RPMI8226 (cell line): Measurements from ENCODE around the gene RSPO4.
A peak's percentile ranks its signal among the peaks of the same experiment; 100 is the strongest.

Source experiments
- DNase-seq: peaks from one replicate; pipeline ENCODE4 v3.0.0-alpha.2; 2015

Gene RSPO4

DNA sequence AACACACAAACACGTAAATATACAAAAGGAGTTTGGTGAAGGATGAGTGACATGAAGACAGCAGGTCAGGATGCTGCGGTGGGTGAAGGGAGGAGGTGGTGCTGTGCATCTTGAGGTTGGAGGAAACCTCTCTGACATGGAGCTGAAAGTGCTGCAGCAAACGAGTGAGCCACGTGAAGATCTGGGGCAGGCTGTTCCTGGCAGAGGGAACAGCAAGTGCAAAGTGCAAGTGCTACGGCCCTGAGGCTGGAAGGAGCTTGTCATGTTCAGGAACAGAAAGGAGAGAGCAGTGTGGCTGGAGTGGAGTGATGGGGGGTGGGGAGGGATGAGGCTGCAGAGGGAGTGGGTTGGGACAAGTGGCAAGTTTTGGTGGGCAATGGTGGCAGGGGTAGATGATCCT, 61.2 kb downstream of the RSPO4 start:
- no peak for DNase-seq

DNA sequence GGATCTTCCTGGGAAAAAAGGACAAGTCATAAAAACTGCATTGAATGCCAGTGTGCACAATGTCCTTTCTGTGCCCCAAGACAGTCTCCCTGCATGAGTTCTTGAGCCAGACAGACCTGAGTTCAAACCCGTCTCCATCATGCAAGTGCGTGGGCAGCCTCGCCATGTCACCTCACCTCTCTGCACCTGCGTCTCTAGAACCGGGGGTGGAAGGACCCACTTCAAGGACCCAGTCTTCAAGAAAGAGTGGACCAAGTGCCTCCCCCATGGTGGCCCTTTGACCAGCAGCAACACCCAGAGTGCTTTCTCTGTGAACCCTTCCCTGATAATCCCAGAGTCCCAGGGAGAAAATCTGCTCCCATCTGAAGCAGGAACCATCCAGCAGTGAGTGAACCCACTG, 62.5 kb downstream of the RSPO4 start:
- DNase-seq, result no peak

DNA sequence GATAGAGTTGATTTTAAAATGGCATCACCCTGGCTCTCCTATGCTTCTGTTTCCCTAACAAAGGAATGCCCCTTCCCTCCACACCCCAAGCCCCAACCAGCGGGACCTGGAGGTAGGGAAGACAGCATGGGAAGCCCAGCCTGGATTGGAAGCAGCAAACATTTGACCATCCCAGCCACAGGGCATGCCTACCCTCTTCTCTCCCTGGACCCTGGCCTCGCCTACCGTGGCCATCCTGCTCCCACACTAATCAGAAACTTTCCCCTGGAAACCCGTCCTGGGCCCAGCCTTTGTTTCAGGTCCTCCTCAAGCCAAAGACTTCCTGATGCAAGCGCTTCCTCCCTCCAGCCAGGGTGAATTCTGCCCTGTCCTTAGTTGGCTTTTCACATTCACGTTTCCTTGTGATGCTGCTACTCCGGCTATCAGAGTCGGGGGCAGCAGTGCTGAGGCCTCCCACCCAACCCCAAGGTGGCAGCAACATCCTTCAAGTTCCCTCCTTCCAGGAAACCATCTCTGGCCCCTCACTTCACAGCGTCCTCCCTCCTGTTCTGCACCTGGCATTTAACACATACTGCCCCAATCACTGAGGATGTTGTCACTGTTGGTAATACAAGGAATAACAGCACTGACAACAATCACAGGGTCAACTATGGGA, 67.8 kb downstream of the RSPO4 start:
- DNase-seq, result no peak

DNA sequence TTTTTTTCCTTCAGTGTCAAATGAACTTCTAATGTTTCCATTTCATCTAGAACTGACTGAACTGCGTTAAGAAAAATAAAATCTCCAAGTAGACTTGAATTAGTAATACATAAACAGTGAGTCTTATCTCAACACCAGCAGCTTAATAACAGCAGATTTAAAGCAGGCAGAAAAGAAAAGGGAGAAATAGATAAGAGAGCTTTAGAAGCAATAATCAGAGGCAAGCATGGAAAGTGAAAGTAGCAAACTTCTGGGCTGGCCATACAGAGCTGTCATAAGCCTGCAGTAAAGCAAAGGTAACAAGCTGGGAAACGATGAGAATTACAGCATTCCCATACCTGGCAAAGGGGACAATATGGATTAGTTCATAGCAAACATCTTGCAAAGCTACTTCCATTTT, 69.1 kb downstream of the RSPO4 start:
- no peak for DNase-seq

GRCh38 chr20:931401-931800, 70.7 kb downstream of the RSPO4 start:
- peak; percentile 23 for DNase-seq

GRCh38 chr20:926670-927069, 75.4 kb downstream of the RSPO4 start:
- DNase-seq, result no peak

GRCh38 chr20:925516-925915, 76.6 kb downstream of the RSPO4 start:
- DNase-seq, result no peak

GRCh38 chr20:924639-925038, 77.5 kb downstream of the RSPO4 start:
- no peak for DNase-seq

GRCh38 chr20:922781-923180, 79.3 kb downstream of the RSPO4 start:
- no peak for DNase-seq

GRCh38 chr20:921068-921467, 81.0 kb downstream of the RSPO4 start:
- no peak for DNase-seq

- DNase-seq, result no peak
Observed at GRCh38 chr20:920311-920710, 81.8 kb downstream of the RSPO4 start.

DNA sequence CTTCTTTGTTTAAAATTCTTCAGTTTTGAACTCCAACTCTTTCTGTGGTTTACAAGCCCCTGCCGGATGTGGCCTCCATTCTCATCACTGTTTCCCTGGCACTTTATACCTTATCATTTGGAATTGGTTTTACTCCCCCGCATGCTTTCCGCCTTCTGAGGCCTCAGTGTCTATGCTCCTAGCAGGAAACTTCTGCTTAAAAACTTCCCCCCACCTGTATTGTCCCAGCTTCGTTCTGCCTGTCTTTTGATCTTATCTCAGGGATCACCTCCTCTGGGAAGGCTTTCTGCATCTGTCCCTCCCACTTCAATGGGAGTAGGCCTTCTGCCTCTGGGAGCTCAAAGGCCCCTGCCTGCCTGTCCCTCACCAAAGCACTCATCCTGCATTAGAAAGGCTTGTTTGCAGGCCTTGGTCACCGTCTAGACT, 82.6 kb downstream of the RSPO4 start:
- DNase-seq, result no peak

GRCh38 chr20:917416-917815, 84.7 kb downstream of the RSPO4 start:
- DNase-seq, result no peak

DNA sequence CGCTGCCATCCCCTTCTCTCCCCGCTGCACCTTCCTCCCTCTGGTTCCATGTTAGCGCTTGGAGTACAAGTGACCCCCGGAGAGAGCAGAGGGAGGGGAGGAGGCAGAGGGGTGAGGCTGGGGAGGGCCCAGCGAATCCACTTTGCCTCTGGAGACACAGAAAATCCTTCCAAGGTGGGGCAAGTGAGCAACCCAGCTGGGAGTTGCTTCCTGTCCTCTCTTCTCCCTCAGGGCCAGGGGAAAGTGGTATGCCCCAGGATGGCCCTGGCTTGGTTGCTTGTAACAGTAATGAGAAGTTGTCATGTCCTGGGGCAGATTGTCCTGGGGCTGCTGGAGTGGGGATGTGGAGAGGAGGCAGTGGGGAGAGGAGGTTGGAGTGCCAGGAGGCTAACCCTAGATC, 85.3 kb downstream of the RSPO4 start:
- DNase-seq, result no peak

- DNase-seq, result no peak
Observed at GRCh38 chr20:916125-916799, 85.8 kb downstream of the RSPO4 start, which contains the start of gene ANGPT4. TSS of gene ANGPT4 (minus strand) at chr20:916334. CDS start at chr20:916214, 120 bp downstream.

DNA sequence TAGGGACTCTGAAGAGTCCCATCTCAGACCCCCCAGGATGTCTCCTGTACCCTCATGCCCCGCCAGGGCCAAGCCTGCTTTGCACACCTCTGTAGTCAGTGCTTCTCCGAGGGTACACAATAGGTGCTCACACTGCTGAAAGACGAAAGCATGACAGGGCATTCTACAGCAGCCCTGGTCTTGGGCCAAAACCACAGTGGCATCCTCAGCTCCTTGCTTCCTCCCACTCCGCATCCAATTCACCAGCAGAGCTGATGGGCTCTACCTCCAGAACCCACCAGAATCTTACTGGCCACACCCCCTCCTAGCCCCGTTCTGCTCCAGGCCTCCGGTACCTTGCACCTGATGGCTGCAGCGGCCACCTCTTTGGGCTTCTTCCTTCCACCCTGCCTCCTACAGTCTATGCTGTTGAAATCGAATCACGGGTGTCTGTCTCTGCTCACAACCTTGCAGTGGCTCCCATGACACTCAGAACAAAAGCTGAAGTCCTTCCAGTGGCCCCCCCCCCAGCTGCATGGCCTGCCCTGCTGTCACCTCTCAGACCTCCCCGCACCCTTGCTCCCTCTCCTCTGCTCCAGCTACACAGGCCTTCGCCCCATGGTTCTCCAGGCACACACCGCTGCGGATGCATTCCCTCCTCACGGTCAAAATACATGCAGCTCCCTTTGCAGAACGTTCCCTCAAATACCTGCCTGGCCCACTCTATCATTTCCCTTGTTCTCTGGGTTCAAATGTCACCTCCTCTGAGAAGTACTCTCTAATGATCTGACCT, 87.2 kb downstream of the RSPO4 start:
- peak; percentile 38 for DNase-seq

DNA sequence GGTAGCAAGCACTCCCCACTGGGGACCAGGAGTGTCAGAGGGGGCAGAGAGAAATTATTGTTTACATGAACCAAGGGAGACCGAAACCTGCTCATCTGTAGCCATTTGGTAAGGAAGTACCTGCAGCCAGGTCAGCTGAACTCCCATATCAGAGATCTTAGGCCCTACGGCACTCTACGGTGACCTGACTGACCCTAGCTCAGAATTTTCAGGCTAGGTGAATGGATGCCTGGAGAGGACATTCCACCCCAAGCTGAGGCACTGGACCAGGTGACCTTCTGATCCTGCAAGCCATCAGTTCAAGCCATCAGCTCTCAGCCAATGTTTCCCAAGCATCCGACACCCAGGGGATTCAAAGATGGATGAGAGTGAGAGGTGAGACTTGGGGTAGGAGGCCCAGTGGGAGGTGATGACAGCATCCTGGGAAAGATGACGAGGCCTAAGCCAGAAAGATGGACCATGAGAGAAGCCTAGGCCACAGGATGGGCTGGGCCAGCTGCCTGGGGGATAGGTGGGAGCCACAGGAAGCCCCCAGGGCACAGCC, 88.7 kb downstream of the RSPO4 start:
- DNase-seq, result no peak

GRCh38 chr20:911882-912600, 90.1 kb downstream of the RSPO4 start:
- DNase-seq, result peak; percentile 51

- no peak for DNase-seq
Observed at GRCh38 chr20:910870-911770, 91.0 kb downstream of the RSPO4 start.

DNA sequence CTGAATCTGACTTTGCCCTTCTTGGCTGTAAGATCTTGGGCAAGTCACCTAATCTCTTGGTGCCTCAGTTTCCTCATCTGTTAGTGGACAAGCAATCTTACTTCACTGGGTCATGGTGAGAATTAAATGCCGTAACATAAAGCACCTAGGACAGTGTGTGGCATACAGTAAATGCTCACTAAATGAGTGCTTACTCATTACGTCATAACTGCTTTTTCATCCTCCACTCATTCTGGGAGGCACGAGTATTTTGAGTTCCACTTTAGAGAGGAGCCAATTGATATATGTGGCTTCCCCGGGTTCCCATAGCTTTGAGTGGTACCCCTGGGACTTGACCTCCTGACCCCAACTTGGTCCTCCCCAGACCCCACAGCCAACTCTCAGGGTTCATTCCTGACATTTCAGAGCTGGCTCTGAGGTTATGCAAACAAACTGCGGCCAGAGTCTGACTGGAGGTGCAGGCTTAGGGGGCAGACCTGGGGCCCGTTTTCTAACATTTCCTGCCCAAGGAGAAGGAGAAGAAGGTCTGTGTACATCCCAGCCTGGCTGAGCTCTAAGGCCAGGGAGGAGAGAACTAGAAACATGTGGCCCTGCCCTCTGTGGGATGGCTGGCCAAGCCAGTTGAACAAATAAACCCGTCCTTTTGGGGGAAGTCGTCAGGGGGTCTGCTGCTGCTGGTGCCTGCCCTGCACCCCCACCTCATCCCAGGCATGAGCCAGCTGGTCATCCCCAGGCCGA, 91.8 kb downstream of the RSPO4 start:
- no peak for DNase-seq

DNA sequence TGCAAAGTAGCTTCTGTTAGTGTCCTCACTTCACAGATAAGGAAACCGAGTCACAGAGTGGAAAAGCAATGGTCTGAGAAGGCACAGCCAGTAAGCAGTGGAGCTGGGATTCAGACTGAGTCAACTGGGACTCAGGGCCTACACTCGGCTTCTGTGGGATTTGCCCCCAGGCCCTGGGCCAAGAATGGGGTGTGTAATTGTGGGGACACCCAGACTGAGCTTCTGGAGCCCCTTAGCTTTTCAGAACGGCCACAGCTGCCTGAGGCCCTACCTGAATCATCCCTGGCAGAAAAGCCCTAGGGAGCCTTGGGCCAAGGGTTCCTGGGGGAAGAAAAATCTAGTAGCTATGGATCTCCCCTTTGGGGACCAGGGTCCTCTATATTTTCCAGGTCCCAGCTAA, 92.5 kb downstream of the RSPO4 start:
- no peak for DNase-seq
